NB4 (cell line): ENCODE results near the gene RGS2.

Experiments
- DNase-seq: peaks from one replicate; pipeline ENCODE4 v3.0.0; 2010; ENCODE audit warnings: low read depth
- H3K4me3 ChIP-seq: one replicate; pipeline ENCODE4 v1.5.1; 2011; ENCODE audit warnings: mild to moderate bottlenecking, low read depth, low read length, moderate library complexity
- CTCF ChIP-seq: IDR thresholded peaks from one replicate; pipeline ENCODE4 v1.5.1; 2012; ENCODE audit warnings: low read depth, low read length
- MAX ChIP-seq: IDR thresholded peaks from 2 replicates; pipeline ENCODE4 v1.6.1; 2011; ENCODE audit warnings: low read depth, low read length
- MYC ChIP-seq: IDR thresholded peaks from 2 replicates; pipeline ENCODE4 v1.6.1; 2011; ENCODE audit warnings: low read depth, low read length
- POLR2A ChIP-seq: IDR thresholded peaks from 2 replicates; pipeline ENCODE4 v1.6.1; 2011; ENCODE audit warnings: mild to moderate bottlenecking; ENCODE audit not compliant: insufficient read length; ENCODE audit errors: extremely low read depth

Gene RGS2

GRCh38 chr1:192805832-192806323 lies 3.0 kb upstream of the RGS2 start:
- no peak overlapping the region for H3K4me3 ChIP-seq
- peak; percentile 95 for DNase-seq
- TF ChIP-seq MYC (peak; percentile 77), MAX (peak; percentile 37), POLR2A (no peak), CTCF (peak; percentile 35)

DNA sequence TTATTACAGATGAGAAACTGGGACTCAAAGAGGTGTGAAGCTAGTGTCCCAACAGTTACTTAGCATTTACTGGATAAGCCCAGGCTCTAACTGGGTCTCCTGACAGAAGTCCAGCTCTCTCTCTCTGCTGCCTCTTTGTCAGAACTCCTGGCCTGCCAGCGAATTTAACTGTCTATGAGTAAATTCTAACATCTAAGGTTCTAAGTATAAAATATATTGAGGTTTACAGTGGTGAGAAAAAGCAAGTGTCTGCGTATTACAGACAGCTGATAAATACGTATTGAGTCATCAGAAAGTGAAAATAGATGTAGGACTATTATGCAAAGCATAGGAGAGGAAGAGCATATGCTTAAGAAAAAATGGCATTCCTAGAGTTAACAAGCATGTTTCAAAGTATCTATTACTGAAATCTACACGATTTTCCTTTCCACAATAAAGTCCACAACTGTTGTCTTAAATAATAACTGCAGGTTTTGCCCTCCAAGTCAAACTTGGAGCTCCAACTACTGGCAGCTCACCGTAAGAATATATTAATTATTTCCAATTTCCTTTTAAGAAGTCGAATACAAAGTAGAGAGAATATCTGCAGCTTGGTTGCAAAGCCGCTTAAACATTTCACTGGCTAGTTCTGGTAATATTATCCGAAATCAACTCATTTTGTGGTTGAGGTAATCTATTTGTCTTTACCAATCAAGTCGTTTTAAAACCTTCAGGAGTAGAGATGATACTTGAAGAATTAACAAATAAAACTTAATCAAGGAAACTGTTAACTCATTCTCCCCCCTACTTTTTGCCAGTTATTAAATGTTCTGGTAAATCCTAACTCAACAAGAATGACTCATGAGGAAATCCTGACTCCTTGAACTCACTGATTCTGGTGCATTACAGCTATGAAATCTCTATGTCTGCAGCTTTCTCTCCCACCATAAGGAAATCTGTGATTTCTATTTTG lies 1.4 kb upstream of the RGS2 start:
- DNase-seq: peak; percentile 25
- no peak overlapping the region for H3K4me3 ChIP-seq
- TF ChIP-seq CTCF (no peak), POLR2A (no peak)

DNA sequence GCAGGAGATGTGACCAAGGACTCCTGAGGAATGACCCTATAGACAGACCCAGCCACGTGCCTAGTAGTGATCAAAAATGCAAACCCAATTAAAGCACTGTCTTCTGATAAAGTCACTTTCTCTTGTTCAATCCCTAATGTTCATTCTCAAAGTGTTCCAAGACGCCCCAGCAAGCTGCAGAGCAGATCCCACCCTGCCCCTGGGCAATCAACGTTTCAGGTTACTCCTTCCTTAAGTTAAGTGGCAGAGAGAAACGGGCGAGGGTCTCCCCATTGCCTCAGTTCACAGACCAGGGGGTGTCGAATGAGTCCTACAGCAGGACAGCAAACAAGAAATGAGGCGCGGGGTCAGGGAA lies 699 bp upstream of the RGS2 start:
- DNase-seq: no peak
- no peak for TF ChIP-seq CTCF
- no peak for TF ChIP-seq POLR2A
- TF ChIP-seq MYC: no peak
- no peak for TF ChIP-seq MAX
- H3K4me3 ChIP-seq: peak overlapping the region; percentile 35

DNA sequence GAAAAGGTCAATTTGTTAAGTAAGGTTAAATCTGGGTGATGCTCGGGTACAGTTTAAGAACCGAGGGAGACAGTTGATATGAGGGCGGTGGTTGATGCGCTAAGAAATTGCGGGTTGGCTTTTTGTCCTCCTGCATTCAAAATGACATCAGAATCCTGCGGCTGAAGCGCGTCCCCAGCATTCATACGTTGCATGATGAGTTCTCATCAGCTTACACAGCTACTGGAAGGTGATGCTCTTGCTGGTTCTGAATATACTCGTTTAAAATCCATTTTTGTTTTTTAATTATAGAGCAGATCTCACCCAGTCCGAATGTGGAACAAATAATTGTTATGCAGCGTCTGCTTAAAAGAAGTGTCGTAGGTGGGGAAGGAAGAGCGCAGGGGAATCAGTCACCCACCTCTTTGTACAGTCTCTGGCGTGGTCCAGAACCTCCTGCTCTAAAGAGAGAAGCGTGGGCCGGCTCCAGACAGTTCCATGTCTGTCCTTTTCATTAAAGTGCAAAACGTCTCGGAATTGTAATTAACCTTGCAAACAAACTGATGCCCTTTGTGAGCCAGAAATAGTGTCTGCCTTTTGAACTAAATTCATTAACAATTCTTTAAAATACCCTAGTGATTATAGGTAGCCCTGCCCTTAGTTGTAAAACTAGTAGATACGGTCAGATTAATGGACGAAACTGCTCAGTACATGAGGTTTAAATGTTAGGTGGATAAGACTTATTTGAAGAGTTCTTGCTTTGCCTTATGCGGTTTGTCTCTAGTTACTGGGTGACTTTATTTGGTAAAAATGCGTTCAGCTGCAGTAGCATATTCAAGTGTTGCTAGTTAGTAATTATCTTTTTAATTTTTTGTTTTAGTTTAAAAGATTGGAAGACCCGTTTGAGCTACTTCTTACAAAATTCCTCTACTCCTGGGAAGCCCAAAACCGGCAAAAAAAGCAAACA lies 741 bp downstream of the RGS2 start:
- no peak for TF ChIP-seq CTCF
- H3K4me3 ChIP-seq: peak overlapping the region; percentile 86
- DNase-seq: peak; percentile 71

- DNase-seq: peak; percentile 92
- TF ChIP-seq POLR2A (no peak), CTCF (no peak), MAX (peak; percentile 33; the same call in 1 of the 2 replicates), MYC (no peak)
- H3K4me3 ChIP-seq: peak overlapping the region; percentile 86
Measured at GRCh38 chr1:192810253-192810880, 1.5 kb downstream of the RGS2 start.
